GM18858 (cell line): ENCODE data around the gene DNMT1.
"Not testable (repeated sequence)": the region's sequence is repeated elsewhere in the genome, so short reads cannot be mapped to it uniquely, and the experiment has no call there.

Experiments used
- ATAC-seq: cut with Tn5 transposase; IDR thresholded peaks from one replicate; pipeline ENCODE4 v1.9.1; 2021; ENCODE audit not compliant: unreplicated experiment

The DNMT1 gene

GRCh38 chr19:10184636-10185035 is 10.1 kb downstream of the DNMT1 start:
- no peak for ATAC-seq

DNA sequence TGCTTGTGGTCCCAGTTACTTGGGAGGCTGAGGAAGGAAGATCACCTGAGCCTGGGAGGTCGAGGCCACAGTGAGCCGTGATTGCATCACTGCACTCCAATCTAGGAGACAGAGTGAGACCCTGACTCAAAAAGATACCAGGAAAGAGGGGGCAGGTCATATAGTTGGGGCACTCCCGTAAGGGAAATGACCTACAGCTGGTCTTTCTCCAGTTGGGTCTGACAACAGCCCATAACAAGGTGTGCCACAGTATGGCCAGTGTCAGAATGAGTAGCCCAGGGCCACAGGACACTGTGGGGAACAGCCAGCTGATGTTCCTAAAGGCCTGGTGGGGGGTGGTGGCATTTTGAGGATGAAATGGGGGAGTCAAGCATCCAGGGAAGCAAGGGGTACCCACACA is 10.8 kb downstream of the DNMT1 start:
- no peak for ATAC-seq

- no peak for ATAC-seq
Measured at GRCh38 chr19:10182847-10183246, 11.9 kb downstream of the DNMT1 start.

DNA sequence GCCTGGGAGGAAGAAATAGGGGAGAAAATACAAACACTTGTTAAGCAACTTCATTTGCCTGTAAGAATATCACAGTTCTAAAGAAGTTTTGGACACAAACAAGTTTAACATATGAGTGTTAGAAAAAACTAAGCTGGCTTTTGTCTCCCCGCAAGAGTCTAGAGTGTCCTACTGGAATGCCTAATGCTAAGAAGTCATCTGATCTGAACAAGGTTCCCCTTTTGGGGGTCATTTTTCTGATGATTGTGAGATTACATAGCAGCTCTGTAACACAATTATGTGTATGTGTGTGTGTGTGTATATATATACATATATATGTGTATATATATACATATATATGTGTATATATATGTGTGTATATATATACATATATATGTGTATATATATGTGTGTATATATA is 12.7 kb downstream of the DNMT1 start:
- ATAC-seq: no peak

DNA sequence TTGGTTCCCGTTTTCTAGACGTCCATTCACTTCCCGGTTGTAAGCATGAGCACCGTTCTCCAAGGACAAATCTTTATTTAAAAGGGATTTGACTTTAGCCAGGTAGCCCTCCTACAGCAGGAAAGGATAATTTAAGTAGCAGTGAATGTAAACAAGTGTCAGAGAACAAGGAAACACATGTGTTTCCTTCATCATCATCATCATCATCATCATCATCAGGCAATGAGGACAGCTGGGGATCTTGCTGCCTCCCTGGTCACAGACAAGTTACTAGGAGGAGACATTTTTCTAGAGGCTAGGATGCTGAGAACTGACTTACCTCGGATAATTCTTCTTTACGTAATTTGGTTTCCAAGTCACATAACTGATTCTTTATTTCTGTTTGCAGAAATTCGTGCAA is 14.3 kb downstream of the DNMT1 start:
- no peak for ATAC-seq

- not testable (repeated sequence) for ATAC-seq
Measured at GRCh38 chr19:10180024-10180423, 14.7 kb downstream of the DNMT1 start.

GRCh38 chr19:10173527-10173926 is 21.2 kb downstream of the DNMT1 start:
- ATAC-seq: no peak

- no peak for ATAC-seq
Measured at GRCh38 chr19:10168386-10168948, 26.3 kb downstream of the DNMT1 start.

- no peak for ATAC-seq
Measured at GRCh38 chr19:10167459-10167858, 27.3 kb downstream of the DNMT1 start.

GRCh38 chr19:10166501-10166900 is 28.3 kb downstream of the DNMT1 start:
- ATAC-seq: not testable (repeated sequence)

GRCh38 chr19:10166046-10166445 is 28.7 kb downstream of the DNMT1 start:
- no peak for ATAC-seq

GRCh38 chr19:10163536-10163935 is 31.2 kb downstream of the DNMT1 start:
- no peak for ATAC-seq

DNA sequence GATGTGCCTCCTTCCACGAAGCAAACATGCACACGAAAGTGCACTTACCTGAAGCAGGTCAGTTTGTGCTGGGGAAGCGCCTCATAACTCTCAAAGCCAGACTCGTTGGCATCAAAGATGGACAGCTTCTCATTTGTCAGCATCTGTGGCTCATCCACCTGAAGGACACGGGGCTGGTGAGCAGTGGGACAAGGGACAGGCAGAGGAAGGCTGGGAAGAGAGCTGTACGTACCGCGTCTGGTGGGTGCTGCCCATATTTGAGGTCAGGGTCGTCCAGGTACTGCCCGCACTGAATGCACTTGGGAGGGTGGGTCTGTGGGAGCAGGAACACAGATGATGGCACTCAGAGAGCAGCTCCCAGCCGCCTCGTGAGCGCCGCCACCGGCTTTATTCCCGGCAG is 35.1 kb downstream of the DNMT1 start:
- no peak for ATAC-seq

DNA sequence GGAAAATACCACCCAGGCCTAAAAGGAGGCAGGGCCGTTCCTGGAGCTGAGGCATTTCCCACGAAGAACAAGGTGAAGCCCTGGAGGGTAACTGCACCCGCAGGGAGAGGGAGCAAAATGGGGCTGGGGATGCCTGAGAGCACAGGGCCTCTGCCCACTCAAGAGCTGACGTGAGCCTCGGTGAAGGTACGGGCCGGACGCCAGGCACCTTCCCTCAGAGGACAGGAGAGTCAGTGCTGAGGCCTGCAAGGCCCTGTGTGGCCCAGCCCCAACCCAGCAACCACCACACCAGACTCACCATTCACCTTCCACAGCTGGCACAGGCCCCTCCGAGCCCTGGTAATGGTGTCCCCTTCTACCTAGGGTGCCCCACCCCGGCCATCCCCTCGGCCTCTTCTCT is 36.3 kb downstream of the DNMT1 start:
- no peak for ATAC-seq

DNA sequence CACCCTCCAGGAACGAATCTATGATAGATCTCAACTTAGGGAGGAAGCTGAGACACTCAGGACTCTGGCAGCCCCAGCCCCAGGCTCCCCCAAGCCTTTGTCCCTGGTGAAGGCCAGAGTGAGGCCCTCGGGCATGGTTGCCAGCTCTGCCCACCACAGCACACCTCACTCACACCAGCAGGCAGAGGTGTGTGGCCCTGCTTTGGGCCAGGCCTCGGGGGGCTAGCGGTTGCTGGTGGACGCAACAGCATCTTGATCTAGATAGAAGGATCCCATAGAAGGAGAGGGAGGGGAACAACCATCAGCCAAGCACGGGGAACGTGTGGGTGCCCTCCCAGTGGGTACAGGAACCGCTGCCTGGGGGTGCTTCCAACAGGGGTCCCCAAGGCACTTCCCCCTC is 36.7 kb downstream of the DNMT1 start:
- no peak for ATAC-seq

DNA sequence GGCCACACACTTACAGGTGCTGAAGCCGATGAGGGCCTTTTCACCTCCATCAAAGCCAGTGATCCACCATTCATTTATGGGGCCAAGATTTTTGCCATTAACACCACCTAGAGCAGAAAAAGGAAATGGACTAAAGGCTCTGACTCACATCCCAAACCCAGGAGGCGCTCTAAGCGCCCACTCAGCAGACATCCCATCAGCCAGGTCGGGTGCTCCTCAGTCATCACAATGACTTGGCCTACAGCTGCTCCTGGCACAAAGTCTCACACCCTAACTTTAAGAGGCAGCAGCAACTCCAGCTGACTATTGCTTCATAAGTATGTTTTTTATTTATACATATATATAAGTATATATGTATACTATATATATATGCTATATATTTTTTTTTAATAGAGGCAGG is 38.9 kb downstream of the DNMT1 start:
- ATAC-seq: no peak

DNA sequence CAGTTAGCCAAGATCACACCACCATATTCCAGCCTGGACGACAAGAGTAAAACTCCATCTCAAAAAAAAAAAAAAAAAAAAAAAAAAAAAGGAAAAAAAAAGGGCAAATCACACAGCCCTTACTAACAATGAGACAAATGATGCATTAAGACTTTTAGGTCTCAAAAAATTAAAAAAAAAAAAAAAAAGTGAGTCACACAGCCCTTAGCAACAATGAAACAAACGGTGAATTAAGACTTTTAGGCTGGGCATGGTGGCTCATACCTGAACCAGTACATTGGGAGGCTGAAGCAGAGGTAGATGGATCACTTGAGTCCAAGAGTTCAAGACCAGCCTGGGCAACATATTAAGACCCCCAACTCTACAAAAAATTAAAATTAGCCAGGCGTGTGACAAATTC is 42.7 kb downstream of the DNMT1 start:
- ATAC-seq: no peak

- ATAC-seq: no peak
Measured at GRCh38 chr19:10151521-10151920, 43.2 kb downstream of the DNMT1 start.

DNA sequence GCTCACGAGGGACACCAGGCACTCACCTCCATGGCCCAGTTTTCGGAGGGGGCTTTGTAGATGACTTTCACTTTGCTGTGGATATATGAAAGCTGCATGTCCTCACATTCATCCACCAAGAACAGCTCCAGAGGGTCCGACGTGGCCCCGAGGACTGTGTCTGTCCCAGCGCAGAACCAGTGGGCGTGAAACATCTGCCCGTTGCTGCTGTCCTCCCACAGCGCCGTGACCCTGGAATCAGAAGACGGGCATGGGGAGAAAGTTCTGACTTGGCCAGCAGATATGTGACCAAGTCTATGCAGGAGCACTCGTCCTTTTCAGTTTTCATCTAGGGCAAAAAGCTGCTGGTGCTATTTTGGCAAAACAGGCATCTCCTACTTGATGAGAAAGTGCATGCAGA is 45.3 kb downstream of the DNMT1 start:
- ATAC-seq: no peak

DNA sequence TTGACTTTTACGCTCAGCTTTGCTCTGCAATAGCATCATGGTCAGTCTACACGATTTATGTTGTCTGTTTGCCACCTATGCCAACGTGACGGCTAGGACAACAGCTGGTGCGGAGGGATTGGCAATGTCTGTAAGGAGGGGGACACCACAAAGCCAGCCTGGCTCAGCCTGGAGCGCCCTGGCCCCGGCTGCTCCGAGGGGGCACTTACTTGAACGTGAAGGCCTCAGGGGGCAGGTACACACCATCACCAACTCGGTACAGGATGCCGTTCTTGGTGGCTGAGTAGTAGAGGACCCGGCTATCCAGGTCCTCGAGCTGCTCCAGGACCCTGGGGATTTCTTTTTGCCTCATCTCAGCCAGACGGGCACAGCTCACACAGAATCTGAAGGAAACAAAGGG is 48.6 kb downstream of the DNMT1 start:
- no peak for ATAC-seq

GRCh38 chr19:10145031-10145430 is 49.7 kb downstream of the DNMT1 start:
- no peak for ATAC-seq

GRCh38 chr19:10144361-10144760 is 50.4 kb downstream of the DNMT1 start:
- no peak for ATAC-seq

GRCh38 chr19:10143681-10144080 is 51.1 kb downstream of the DNMT1 start:
- ATAC-seq: no peak
